Measurements from ENCODE around the gene SELE. TPM values are rescaled to one million over a fixed set of nuclear protein-coding genes. Genes with fewer than 3 reads are reported as not detected.

The SELE gene
- total and polyA plus RNA-seq, 2 of the 8 experiments (the other 6 are each of a cell fraction or from before 2014, with no cell fraction given) = not detected

Other genes with a start within 250 kb of the SELE start
- gene SLC19A2, start 248.1 kb downstream of the SELE start, total RNA-seq (2021; fragmentation: NEBNext Ultra II Directional; extraction: Animal tissue kit (Norgen Biotek cat#: 25700)) = 22.5 and 23.2 TPM in 2 replicates
- 18.4 and 21.2 TPM in 2 replicates for gene SLC19A2, start 248.1 kb downstream of the SELE start, polyA plus RNA-seq (2011; rRNA removed)
- gene F5, start 147.6 kb downstream of the SELE start, total RNA-seq (2021; fragmentation: NEBNext Ultra II Directional; extraction: Animal tissue kit (Norgen Biotek cat#: 25700)) = 0.04 TPM in 1 of 2 replicates, not detected in the other
- 0.02 and 0.06 TPM in 2 replicates for gene F5, start 147.6 kb downstream of the SELE start, polyA plus RNA-seq (2011; rRNA removed)
- not detected in 2 replicates for gene SELP, start 104.0 kb downstream of the SELE start, total RNA-seq (2021; fragmentation: NEBNext Ultra II Directional; extraction: Animal tissue kit (Norgen Biotek cat#: 25700))
- gene SELP, start 104.0 kb downstream of the SELE start, polyA plus RNA-seq (2011; rRNA removed) = not detected in 2 replicates
- not detected in 2 replicates for gene SELL, start 22.5 kb downstream of the SELE start, total RNA-seq (2021; fragmentation: NEBNext Ultra II Directional; extraction: Animal tissue kit (Norgen Biotek cat#: 25700))
- gene SELL, start 22.5 kb downstream of the SELE start, polyA plus RNA-seq (2011; rRNA removed) = not detected in 2 replicates
- 6.0 and 7.6 TPM in 2 replicates for gene METTL18, start 60.8 kb upstream of the SELE start, total RNA-seq (2021; fragmentation: NEBNext Ultra II Directional; extraction: Animal tissue kit (Norgen Biotek cat#: 25700))
- 0.88 and 1.4 TPM in 2 replicates for gene METTL18, start 60.8 kb upstream of the SELE start, polyA plus RNA-seq (2011; rRNA removed)
- 4.3 and 5.3 TPM in 2 replicates for gene SCYL3, start 159.8 kb upstream of the SELE start, total RNA-seq (2021; fragmentation: NEBNext Ultra II Directional; extraction: Animal tissue kit (Norgen Biotek cat#: 25700))
- 2.4 and 2.7 TPM in 2 replicates for gene SCYL3, start 159.8 kb upstream of the SELE start, polyA plus RNA-seq (2011; rRNA removed)